HG03565 (cell line): ENCODE measurements around the gene USP20.

Source experiments
- ATAC-seq: cut with Tn5 transposase; IDR thresholded peaks from one replicate; pipeline ENCODE4 v1.9.1; 2021; ENCODE audit warnings: mild to moderate bottlenecking, moderate library complexity; ENCODE audit not compliant: unreplicated experiment

Gene USP20

GRCh38 chr9:129852579-129852978, 17.3 kb downstream of the USP20 start:
- ATAC-seq: no peak

GRCh38 chr9:129853614-129854013, 18.4 kb downstream of the USP20 start:
- ATAC-seq: no peak

- ATAC-seq: no peak
Measured at GRCh38 chr9:129854588-129855110, 19.4 kb downstream of the USP20 start.

GRCh38 chr9:129857207-129857606, 21.9 kb downstream of the USP20 start:
- no peak for ATAC-seq

GRCh38 chr9:129858167-129858962, 23.1 kb downstream of the USP20 start:
- ATAC-seq: no peak

GRCh38 chr9:129860653-129861446, 25.6 kb downstream of the USP20 start:
- no peak for ATAC-seq

- no peak for ATAC-seq
Measured at GRCh38 chr9:129861447-129861827, 26.2 kb downstream of the USP20 start.

GRCh38 chr9:129863059-129863690, 27.9 kb downstream of the USP20 start:
- ATAC-seq: no peak

GRCh38 chr9:129864991-129865647, 29.9 kb downstream of the USP20 start:
- no peak for ATAC-seq

GRCh38 chr9:129865668-129866320, 30.5 kb downstream of the USP20 start:
- ATAC-seq: no peak

- no peak for ATAC-seq
Measured at GRCh38 chr9:129866394-129867135, 31.3 kb downstream of the USP20 start.

GRCh38 chr9:129867136-129868022, 32.1 kb downstream of the USP20 start:
- ATAC-seq: no peak

GRCh38 chr9:129868023-129868871, 33.0 kb downstream of the USP20 start:
- ATAC-seq: no peak

GRCh38 chr9:129868872-129869486, 33.7 kb downstream of the USP20 start:
- ATAC-seq: no peak

- no peak for ATAC-seq
Measured at GRCh38 chr9:129869585-129870501, 34.6 kb downstream of the USP20 start.

GRCh38 chr9:129871046-129871445, 35.8 kb downstream of the USP20 start:
- no peak for ATAC-seq
